ENCODE measurements around the gene MAD2L1BP. TPM values are rescaled to one million over a fixed set of nuclear protein-coding genes. Genes with fewer than 3 reads are reported as not detected.

Gene MAD2L1BP
- total and polyA plus RNA-seq, 2 of the 13 experiments (the other 11 are each of a cell fraction or from before 2014, with no cell fraction given) = 54.2 to 55.5 TPM

GRCh38 chr6:43635387-43636307 lies at the start of gene MAD2L1BP (continued):
- TF ChIP-seq ZNF776 (CRISPR knock-in tag; IDR thresholded peaks at IDR 0.05) = peak; percentile 90; the same call in 1 of the 2 replicates
- no peak; the same call in 1 of the 2 replicates for TF ChIP-seq ZNF691 (CRISPR knock-in tag; IDR thresholded peaks at IDR 0.05; ENCODE audit: borderline replicate concordance, low read depth)
- peak; percentile 22; the same call in 1 of the 2 replicates for TF ChIP-seq HOXD1 (CRISPR knock-in tag; IDR thresholded peaks at IDR 0.05)
- 0 out of 2 replicates have a peak, but pooled peaks have one; percentile 23 for TF ChIP-seq ZBTB42 (CRISPR knock-in tag; IDR thresholded peaks at IDR 0.05)
- peak; percentile 97 for TF ChIP-seq ELF1 (CRISPR knock-in tag; IDR thresholded peaks at IDR 0.05)
- TF ChIP-seq ZNF337 (CRISPR knock-in tag; IDR thresholded peaks at IDR 0.05; ENCODE audit: borderline replicate concordance, low read depth) = no peak
- TF ChIP-seq ZEB1 (IDR thresholded peaks at IDR 0.05; ENCODE audit: insufficient replicate concordance, low read depth) = peak; percentile 1
- peak; percentile 31; the same call in 1 of the 2 replicates for TF ChIP-seq ZNF777 (CRISPR knock-in tag; IDR thresholded peaks at IDR 0.05)
- no peak for TF ChIP-seq RFX3 (CRISPR knock-in tag; IDR thresholded peaks at IDR 0.05)
- TF ChIP-seq ZNF790 (CRISPR knock-in tag; IDR thresholded peaks at IDR 0.05; ENCODE audit: borderline replicate concordance) = peak; percentile 75
- TF ChIP-seq SKIL (CRISPR knock-in tag; IDR thresholded peaks at IDR 0.05; ENCODE audit: borderline replicate concordance) = peak; percentile 35; the same call in 1 of the 2 replicates
- TF ChIP-seq HNF4G (IDR thresholded peaks at IDR 0.05; ENCODE audit: borderline replicate concordance, low read depth, low read length) = peak; percentile 48; the same call in 1 of the 2 replicates
- no peak; the same call in 1 of the 2 replicates for TF ChIP-seq HNF4G (CRISPR knock-in tag; IDR thresholded peaks at IDR 0.05; ENCODE audit: borderline replicate concordance, low read depth)
- TF ChIP-seq TCF12 (IDR thresholded peaks at IDR 0.05) = no peak
- peak; percentile 46; the same call in 1 of the 2 replicates for TF ChIP-seq TCF12 (CRISPR knock-in tag; IDR thresholded peaks at IDR 0.05)
- TF ChIP-seq IRF9 (CRISPR knock-in tag; IDR thresholded peaks at IDR 0.05; ENCODE audit: borderline replicate concordance) = peak; percentile 94
- 0 out of 2 replicates have a peak, but pooled peaks have one; percentile 37 for TF ChIP-seq MYPOP (CRISPR knock-in tag; IDR thresholded peaks at IDR 0.05)
- peak; percentile 98 for TF ChIP-seq NRL (CRISPR knock-in tag; IDR thresholded peaks at IDR 0.05; ENCODE audit: borderline replicate concordance)
- TF ChIP-seq KDM5B (CRISPR knock-in tag; IDR thresholded peaks at IDR 0.05; ENCODE audit: borderline replicate concordance) = peak; percentile 94; the same call in 1 of the 2 replicates
- no peak for TF ChIP-seq STAG1 (CRISPR knock-in tag; IDR thresholded peaks at IDR 0.05)
- TF ChIP-seq ZC3H4 (CRISPR knock-in tag; IDR thresholded peaks at IDR 0.05; ENCODE audit: borderline replicate concordance) = peak; percentile 64; the same call in 1 of the 2 replicates
- TF ChIP-seq ZNF83 (CRISPR knock-in tag; IDR thresholded peaks at IDR 0.05; ENCODE audit: borderline replicate concordance) = peak; percentile 67; the same call in 1 of the 2 replicates
- TF ChIP-seq ZNF251 (CRISPR knock-in tag; IDR thresholded peaks at IDR 0.05) = no peak
- peak; percentile 97 for TF ChIP-seq GABPB1 (CRISPR knock-in tag; IDR thresholded peaks at IDR 0.05)
